ENCODE data around the gene FAM120C. TPM values are rescaled to one million over a fixed set of nuclear protein-coding genes. Genes with fewer than 3 reads are reported as not detected.

Gene FAM120C, protein sequence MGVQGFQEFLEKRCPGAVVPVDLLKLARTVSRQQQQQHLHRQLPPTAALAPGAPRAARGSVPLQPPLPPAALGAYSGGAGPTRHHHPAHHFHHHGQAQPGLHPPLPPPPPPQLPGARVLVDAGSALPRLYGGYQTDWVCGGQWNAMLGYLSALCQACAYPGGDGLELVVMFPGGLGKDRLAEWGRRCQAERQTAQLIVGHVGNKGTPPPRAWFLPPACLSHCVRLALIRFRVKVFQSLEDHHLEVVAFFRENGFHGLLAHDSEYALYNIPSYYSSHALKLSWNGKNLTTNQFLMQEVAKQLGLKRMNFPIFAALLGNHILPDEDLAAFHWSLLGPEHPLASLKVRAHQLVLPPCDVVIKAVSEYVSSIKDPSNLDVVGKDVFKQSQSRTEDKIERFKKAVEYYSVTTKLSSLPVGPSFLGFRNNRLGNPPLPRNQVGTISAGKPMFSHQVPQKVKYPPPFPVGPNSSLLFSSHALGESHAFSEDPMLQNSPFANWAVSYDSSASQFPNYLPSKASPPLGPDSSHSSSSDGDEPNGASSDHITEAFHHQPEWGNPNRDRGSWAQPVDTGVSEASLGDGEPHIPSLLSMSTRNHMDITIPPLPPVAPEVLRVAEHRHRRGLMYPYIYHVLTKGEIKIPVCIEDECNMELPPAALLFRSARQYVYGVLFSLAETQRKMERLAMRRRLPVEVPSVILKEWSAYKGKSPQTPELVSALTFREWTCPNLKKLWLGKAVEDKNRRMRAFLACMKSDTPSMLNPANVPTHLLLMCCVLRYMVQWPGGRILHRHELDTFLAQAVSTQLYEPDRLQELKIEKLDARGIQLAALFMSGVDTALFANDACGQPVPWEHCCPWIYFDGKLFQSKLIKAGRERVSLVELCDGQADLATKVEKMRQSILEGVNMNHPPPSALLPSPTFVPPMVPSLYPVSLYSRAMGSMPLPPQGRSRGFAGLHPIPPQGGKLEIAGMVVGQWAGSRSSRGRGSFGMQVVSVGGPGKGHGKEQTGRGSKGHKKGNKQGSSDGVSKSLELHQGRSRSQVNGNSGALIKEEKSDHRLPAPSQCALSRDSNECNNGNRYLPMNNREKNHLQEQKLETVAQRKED
- 1 to 10 TPM; 6.2 to 7.8 TPM for total RNA-seq

DNA sequence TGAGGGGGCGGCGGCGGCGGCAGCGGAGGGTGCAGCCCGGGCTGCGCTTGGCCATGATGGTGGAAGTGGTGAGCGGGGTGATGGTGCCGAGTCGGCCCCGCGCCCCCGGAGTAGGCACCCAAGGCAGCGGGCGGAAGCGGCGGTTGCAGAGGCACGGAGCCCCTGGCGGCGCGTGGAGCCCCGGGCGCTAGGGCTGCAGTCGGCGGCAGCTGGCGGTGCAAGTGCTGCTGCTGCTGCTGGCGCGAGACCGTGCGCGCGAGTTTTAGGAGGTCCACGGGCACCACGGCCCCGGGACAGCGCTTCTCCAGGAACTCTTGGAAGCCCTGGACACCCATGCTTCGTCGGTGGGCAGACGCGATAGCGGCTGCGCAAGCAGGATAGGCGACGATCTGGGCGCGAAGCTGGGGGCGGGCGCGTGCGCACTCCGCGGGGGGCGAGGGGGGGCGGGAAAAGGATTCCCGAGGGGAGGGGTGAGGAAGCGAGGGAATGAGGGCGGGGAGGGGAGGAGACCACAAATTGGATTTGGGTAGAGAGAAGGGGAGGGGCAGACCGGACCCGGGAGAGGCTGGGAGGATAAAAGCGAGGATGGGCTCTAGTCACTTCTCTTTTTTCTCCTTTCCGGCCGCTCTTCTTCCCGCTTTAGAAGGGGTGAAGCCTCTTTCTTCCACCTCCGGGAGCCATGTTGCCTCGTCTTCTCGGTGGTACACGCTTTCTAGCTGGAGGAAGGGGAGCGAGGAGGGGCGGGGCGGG, at the start of gene FAM120C:
FAM120C (minus strand) TSS at position 391 of the 750 bp plus-strand sequence; CDS start at position 335, 56 bp downstream.
- ATAC-seq (replicated peaks) = peak; percentile 47

DNA sequence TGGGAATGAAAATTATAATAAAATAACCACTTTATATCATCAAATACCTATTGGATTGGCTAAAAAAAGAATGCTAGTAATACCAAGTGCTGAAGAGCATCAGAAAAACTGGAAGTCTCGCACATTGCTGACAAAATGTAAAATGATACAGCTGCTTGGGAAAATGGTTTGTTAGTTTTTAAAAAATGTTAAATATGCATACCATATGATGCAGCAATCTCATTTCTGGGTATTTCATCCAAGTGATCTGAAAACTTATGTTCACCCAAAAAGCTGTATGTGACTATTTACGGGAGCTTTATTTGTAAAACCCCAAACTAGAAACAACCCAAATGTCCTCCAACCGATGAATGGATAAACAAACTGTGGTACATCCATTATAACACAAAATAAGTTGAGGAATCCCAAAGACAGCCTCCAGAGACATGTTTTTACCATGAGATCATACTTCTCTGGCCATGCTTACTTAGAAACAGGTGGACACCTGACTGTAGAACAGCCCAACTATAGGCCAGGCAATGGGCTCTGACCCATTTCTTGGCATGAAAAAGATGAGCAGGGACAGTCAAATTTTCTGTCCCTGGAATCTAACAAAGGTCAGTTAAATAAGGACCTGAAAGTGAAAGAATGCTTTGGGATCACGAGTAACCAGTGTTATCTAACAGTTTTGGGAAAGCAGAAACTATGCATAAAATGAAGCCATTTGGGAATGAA, 47.5 kb upstream of the FAM120C start:
- ATAC-seq (replicated peaks) = no peak
- H3K4me1 Mint-ChIP-seq = no peaks in the 10 kb centered on the region
- H3K27me3 Mint-ChIP-seq = no peaks in the 10 kb centered on the region
- no peaks in the 10 kb centered on the region for H3K36me3 Mint-ChIP-seq (ENCODE audit: low read depth)
- no peak overlapping the region for H3K27ac Mint-ChIP-seq
- no peak overlapping the region for H3K4me3 Mint-ChIP-seq
- no peaks in the 10 kb centered on the region for H3K9me3 Mint-ChIP-seq

More for the DNA sequence above, at the start of gene FAM120C:
- Mint-ChIP-seq H3K27ac (peak within 1 kb of the TSS; percentile 91), H3K36me3 (ENCODE audit: low read depth) (peaks cover 38% of the 10 kb centered on the region), H3K27me3 (no peaks in the 10 kb centered on the region), H3K4me3 (peak within 1 kb of the TSS; percentile 85), H3K4me1 (peaks cover 28% of the 10 kb centered on the region), H3K9me3 (no peaks in the 10 kb centered on the region)

DNA sequence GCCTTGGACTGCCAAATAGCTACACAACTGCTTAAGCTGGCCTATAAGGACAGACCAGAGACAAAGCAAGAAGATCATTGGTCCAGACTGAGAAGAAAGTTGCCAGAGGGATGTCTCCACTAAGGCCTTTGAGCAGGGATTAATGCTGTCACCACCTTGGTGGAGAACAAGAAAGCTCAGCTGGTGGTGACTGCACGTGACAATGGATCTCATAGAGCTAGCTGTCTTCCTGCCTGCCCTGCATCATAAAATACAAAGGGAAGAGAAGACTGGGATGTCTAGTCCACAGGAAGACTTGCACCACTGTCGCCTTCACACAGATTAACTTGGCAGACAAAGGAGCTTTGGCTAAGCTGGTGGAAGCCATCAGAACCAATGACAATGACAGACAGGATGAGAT, 40.5 kb upstream of the FAM120C start:
- no peak for ATAC-seq (replicated peaks)
- Mint-ChIP-seq H3K9me3 (no peaks in the 10 kb centered on the region), H3K27ac (no peak overlapping the region), H3K4me3 (no peak overlapping the region), H3K27me3 (no peaks in the 10 kb centered on the region), H3K36me3 (ENCODE audit: low read depth) (no peaks in the 10 kb centered on the region), H3K4me1 (no peaks in the 10 kb centered on the region)

DNA sequence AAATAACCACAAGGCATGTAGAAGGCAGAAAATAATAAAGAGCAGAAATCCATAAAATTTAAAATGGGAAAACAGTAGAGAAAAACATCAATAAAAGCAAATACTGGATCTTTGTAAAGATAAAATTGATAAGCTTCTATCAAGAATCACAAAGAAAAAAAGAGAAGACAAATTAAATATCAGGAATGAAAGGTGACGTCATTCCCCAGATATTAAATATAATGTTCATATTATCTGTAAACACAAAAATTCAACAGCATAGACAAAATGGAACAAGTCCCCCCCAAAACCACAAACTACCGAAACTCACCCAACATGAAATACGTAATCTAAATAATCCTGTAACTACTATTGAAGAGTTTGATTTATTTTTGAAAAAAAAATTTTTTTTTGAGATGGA, 30.5 kb upstream of the FAM120C start:
- no peaks in the 10 kb centered on the region for H3K9me3 Mint-ChIP-seq
- no peak overlapping the region for H3K27ac Mint-ChIP-seq
- no peaks in the 10 kb centered on the region for H3K4me1 Mint-ChIP-seq
- H3K4me3 Mint-ChIP-seq = no peak overlapping the region
- no peaks in the 10 kb centered on the region for H3K36me3 Mint-ChIP-seq (ENCODE audit: low read depth)
- no peak for ATAC-seq (replicated peaks)
- H3K27me3 Mint-ChIP-seq = no peaks in the 10 kb centered on the region

DNA sequence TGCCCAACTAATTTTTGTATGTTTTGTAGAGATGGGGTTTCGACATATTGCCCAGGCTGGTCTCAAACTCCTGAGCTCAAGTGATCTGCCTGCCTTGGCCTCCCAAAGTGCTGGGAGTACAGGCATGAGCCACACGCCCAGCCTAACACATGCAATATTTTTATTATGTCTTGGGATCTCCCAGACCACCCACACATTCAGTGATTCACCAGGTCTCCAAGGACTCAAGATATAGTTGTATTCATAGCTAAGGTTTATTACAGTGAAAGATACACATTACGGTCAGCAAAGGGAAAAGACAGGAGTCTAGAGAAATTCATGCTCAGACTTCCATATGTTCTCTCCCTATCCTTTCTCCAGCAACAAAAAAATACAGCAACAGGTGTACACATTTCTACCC, 25.5 kb upstream of the FAM120C start:
- H3K36me3 Mint-ChIP-seq (ENCODE audit: low read depth) = no peaks in the 10 kb centered on the region
- ATAC-seq (replicated peaks) = no peak
- no peaks in the 10 kb centered on the region for H3K4me1 Mint-ChIP-seq
- H3K27me3 Mint-ChIP-seq = no peaks in the 10 kb centered on the region
- H3K4me3 Mint-ChIP-seq = no peak overlapping the region
- H3K27ac Mint-ChIP-seq = no peak overlapping the region
- no peaks in the 10 kb centered on the region for H3K9me3 Mint-ChIP-seq

DNA sequence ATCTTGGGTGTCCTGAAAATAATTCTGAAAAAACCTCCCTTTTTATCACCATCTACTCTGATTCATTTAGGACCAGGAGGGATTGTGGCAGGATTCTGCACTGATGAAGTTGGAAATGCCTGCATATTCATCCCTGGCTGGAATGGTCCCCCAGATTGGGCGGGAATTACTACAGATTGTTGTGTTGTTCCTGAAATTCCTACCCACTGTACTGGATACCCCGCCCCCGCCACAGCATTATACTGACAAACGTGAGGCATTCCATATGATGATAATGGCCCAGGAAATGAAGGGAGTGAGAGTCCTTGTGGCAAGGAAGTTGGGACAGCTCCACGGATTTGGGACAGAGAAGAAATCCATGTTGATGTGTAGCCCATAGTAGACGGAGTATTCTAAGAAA, 15.2 kb upstream of the FAM120C start:
- ATAC-seq (replicated peaks) = no peak
- Mint-ChIP-seq H3K36me3 (ENCODE audit: low read depth) (no peaks in the 10 kb centered on the region), H3K4me3 (no peak overlapping the region), H3K27ac (no peak overlapping the region), H3K9me3 (no peaks in the 10 kb centered on the region), H3K27me3 (peaks cover 4% of the 10 kb centered on the region), H3K4me1 (no peaks in the 10 kb centered on the region)

DNA sequence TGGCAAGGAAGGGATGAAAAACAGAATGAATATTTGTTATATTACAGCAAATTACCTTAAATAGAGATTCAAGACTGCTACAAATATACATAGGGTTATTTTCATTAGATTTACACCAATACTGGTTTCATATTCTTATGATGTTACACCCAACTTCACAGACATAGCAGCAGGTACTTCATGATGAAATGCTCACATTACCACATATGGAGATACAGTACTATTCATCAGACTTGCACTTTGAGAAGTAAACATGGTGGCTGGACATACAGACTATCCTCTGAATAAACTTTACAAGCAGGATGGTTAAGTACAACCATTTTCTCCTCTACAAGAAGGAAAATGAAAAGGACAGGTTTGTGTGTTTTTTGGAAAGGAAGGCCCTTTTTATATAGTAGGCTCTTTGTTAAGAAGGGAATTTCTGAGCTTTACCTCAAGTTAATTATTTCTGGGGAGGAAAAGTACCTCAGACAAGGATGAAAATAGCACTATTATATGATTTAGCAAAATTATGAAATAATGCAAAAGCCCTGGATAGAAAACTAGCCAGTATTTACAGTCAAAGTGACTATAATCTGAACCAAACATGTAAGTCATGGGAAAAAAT, 12.0 kb upstream of the FAM120C start:
- no peak for ATAC-seq (replicated peaks)
- H3K27ac Mint-ChIP-seq = no peak overlapping the region
- H3K4me1 Mint-ChIP-seq = no peaks in the 10 kb centered on the region
- H3K4me3 Mint-ChIP-seq = no peak overlapping the region
- no peaks in the 10 kb centered on the region for H3K9me3 Mint-ChIP-seq
- peaks cover 4% of the 10 kb centered on the region for H3K27me3 Mint-ChIP-seq
- H3K36me3 Mint-ChIP-seq (ENCODE audit: low read depth) = no peaks in the 10 kb centered on the region

DNA sequence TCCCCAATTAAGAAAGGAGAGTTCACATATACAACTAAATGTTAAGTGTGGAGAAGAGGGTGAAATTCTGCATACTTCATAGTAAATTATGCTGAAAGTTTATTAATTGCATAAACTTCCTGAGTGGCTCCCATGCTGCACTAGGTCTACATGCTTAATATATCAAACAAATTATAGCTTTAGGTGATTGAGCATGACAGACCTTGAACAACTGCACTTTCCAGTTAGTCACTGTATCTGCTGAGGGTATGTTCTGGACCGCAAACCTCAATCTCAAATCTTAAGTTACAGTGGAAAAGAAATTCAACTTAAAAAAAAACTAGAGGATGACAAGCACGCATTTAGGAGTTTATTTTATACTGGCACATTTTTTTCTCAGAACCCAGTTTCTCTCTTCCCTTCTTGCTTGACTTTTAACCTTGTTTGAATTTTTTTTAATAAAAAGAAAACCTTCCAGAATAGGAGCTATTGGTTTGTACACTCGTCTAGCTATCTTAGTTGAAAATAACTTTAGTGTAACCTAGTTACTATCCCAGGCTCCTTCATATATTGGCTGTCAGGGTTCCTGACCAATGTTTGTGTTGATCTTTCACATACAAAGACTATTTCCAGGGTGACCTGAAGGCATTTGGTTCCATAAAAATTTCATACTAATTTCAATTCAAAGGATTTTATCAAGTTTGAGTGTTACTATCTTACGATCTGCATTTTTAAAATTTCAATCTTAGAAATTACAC, 10.2 kb upstream of the FAM120C start:
- no peak for ATAC-seq (replicated peaks)
- no peak overlapping the region for H3K4me3 Mint-ChIP-seq
- no peaks in the 10 kb centered on the region for H3K27me3 Mint-ChIP-seq
- H3K9me3 Mint-ChIP-seq = no peaks in the 10 kb centered on the region
- H3K4me1 Mint-ChIP-seq = no peaks in the 10 kb centered on the region
- no peak overlapping the region for H3K27ac Mint-ChIP-seq
- no peaks in the 10 kb centered on the region for H3K36me3 Mint-ChIP-seq (ENCODE audit: low read depth)

DNA sequence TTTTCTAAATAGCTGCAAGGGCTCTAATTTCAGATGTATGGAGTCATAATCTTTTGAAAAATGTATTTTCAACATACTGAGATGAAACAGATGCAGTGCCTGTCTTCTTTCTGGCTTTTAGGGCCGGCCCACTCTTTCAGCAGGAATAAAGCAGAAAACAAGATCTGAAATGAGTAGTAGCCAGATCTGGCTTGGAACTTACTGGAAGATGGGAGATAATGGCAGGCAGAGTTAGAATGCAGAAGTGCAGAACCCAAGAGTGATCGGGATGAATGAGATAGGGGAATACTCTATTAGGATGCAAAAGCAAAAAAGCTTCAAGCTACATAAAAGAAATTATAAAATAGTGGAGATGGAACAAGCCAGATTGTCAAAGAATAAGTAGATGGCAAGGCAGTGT, 1.4 kb upstream of the FAM120C start:
- H3K27me3 Mint-ChIP-seq = no peaks in the 10 kb centered on the region
- H3K4me3 Mint-ChIP-seq = no peak overlapping the region
- H3K4me1 Mint-ChIP-seq = peaks cover 19% of the 10 kb centered on the region
- peaks cover 29% of the 10 kb centered on the region for H3K36me3 Mint-ChIP-seq (ENCODE audit: low read depth)
- no peak for ATAC-seq (replicated peaks)
- H3K27ac Mint-ChIP-seq = no peak overlapping the region
- no peaks in the 10 kb centered on the region for H3K9me3 Mint-ChIP-seq

DNA sequence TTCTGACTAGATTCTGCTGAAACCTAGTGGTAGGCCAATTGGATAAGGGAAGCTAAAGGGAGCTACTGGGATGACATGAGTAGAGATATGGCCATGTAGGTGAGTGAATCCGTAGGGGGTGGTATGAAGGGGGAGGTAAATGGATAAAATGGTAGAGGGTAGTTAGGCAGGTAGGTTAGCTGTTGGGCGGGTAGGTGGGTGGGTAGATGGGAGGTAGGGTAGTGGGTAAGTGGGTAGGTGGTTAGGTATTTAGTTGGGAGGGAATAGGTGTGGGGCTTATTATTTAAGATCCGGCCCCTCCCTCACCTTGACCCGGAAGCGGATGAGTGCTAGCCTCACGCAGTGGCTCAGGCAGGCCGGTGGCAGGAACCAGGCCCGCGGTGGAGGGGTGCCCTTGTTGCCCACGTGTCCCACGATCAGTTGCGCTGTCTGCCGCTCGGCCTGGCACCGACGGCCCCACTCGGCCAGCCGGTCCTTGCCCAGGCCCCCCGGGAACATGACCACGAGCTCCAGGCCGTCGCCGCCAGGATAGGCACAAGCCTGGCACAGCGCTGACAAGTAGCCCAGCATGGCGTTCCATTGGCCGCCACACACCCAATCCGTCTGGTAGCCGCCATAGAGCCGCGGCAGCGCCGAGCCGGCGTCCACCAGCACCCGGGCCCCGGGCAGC, 725 bp downstream of the FAM120C start:
- peaks cover 35% of the 10 kb centered on the region for H3K4me1 Mint-ChIP-seq
- H3K9me3 Mint-ChIP-seq = no peaks in the 10 kb centered on the region
- no peaks in the 10 kb centered on the region for H3K27me3 Mint-ChIP-seq
- H3K4me3 Mint-ChIP-seq = peak overlapping the region; percentile 85
- peak overlapping the region; percentile 76 for H3K27ac Mint-ChIP-seq
- peak; percentile 84 for ATAC-seq (replicated peaks)
- peaks cover 45% of the 10 kb centered on the region for H3K36me3 Mint-ChIP-seq (ENCODE audit: low read depth)

DNA sequence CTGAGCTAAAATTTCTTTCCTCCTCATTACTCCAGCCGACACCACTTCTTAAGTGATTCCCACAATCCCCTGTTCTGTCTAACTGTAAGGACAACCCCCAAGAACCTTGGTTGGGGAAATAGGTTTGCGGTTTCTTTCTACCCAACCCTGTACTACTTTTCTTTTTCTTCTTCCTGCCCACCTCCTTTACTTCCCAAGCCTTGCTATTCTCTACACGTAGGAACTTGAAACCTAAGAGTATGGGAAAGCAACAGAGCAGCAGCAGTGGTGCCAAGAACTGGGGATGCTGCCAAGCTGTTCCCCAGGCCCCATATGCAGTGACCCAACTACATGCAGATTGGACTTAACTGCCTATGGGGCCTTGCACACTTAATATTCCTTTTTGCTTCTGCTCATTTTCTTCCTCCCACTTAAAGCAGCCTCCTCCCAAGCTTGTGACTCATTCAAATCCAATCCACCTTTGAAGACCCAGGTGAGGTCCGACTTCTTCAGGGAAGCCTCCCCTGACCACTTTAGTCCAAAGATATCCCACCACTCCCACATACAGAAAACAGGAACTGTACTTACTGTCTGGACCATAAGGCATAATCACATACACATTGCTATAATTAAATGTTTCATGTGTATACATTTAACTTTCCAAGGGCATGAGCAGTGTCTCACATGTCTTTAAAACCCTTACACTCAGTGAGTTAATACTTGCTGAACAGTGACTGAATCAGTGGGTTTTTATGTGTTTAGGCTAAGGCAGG, 1.7 kb downstream of the FAM120C start:
- Mint-ChIP-seq H3K27ac (peak overlapping the region; percentile 76), H3K4me1 (peaks cover 43% of the 10 kb centered on the region), H3K4me3 (peak overlapping the region; percentile 85), H3K9me3 (no peaks in the 10 kb centered on the region), H3K27me3 (no peaks in the 10 kb centered on the region), H3K36me3 (ENCODE audit: low read depth) (peaks cover 54% of the 10 kb centered on the region)
- ATAC-seq (replicated peaks) = no peak

DNA sequence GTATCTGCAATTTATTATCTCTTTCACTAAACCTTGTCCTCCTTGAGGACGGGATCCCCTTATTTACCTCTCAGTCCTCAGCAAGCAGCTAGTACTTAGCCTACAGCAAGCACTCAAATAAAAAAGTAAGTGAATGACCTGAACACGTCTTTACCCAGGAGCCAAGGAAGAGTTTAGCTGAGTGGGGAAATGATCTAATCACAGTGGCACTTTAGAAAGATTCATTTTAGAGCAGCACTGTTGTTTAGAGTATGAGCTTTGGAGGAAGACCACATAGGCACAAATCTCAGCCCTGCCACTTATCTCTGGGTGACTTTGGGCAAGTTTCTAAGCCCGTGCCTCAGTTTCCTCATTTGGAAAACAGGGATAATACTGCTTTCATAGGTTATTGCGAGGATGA, 2.7 kb downstream of the FAM120C start:
- Mint-ChIP-seq H3K27ac (peak overlapping the region; percentile 49), H3K9me3 (no peaks in the 10 kb centered on the region), H3K27me3 (no peaks in the 10 kb centered on the region), H3K4me1 (peaks cover 43% of the 10 kb centered on the region), H3K4me3 (peak overlapping the region; percentile 85), H3K36me3 (ENCODE audit: low read depth) (peaks cover 56% of the 10 kb centered on the region)
- no peak for ATAC-seq (replicated peaks)

Data from activated T-helper 17 cell treated with anti-CD3 and anti-CD28 coated beads, Interleukin-2, amount 50 U/mL, for 72 hours (primary cell).